ENCODE data around the gene DHRS12.
A peak's percentile ranks its signal among the peaks of the same experiment; 100 is the strongest.

DHRS12 gene, protein sequence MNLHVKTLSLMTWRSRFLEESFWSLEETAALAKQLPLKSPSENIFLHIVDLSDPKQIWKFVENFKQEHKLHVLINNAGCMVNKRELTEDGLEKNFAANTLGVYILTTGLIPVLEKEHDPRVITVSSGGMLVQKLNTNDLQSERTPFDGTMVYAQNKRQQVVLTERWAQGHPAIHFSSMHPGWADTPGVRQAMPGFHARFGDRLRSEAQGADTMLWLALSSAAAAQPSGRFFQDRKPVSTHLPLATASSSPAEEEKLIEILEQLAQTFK

DNA sequence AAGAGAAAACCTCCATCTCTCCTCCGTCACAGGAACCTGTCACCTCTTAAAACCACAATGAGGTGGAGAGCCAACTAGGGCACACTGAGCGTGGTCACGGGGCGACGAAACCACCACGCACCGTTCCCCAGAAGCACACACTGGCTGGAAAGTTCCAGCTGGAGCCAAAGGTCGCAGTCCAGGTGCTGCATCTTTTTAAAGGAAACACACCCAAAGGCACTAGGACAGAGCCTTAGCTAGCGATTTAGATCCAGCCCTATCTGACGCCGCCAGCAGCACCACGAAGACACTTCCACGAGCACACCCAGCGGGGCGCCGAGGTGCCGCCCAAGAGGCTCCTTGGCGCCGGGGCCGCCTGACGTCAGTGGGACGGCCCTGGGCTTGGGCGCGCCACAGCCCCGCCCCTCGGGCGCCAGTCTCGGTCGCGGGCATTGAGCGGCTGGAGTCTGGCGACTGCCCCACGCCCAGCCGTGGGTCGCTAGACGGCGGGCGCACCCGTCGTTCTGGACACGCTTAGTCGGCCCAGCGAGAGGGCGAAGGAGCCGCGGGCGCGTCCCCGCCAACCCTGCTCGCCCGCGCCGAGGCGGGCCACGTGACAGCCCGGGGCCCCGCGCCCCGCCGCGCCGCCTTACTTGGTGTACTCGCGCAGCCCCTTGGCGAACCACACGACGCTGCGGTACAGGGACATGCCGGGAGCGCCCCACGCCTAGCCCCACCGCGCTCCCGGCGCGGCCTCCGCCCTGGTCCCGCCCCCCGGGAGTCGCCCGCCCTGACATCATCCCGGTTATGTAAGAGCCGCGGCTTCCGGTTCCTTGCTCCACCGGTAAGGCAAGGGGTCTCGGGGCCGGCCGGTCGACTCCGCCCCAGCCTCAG lies at the start of gene DHRS12:
DHRS12 (minus strand) TSS at position 742 of the 873 bp plus-strand sequence. CDS start 4,504 bp downstream, outside the sequence.
- peak within 1 kb of the TSS; percentile 95 for H3K27ac ChIP-seq
- TF ChIP-seq, protein P1, sequence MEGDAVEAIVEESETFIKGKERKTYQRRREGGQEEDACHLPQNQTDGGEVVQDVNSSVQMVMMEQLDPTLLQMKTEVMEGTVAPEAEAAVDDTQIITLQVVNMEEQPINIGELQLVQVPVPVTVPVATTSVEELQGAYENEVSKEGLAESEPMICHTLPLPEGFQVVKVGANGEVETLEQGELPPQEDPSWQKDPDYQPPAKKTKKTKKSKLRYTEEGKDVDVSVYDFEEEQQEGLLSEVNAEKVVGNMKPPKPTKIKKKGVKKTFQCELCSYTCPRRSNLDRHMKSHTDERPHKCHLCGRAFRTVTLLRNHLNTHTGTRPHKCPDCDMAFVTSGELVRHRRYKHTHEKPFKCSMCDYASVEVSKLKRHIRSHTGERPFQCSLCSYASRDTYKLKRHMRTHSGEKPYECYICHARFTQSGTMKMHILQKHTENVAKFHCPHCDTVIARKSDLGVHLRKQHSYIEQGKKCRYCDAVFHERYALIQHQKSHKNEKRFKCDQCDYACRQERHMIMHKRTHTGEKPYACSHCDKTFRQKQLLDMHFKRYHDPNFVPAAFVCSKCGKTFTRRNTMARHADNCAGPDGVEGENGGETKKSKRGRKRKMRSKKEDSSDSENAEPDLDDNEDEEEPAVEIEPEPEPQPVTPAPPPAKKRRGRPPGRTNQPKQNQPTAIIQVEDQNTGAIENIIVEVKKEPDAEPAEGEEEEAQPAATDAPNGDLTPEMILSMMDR (conservative IDR thresholded peaks at IDR 0.05), result peak; percentile 14; the same call in 1 of the 2 replicates

DNA sequence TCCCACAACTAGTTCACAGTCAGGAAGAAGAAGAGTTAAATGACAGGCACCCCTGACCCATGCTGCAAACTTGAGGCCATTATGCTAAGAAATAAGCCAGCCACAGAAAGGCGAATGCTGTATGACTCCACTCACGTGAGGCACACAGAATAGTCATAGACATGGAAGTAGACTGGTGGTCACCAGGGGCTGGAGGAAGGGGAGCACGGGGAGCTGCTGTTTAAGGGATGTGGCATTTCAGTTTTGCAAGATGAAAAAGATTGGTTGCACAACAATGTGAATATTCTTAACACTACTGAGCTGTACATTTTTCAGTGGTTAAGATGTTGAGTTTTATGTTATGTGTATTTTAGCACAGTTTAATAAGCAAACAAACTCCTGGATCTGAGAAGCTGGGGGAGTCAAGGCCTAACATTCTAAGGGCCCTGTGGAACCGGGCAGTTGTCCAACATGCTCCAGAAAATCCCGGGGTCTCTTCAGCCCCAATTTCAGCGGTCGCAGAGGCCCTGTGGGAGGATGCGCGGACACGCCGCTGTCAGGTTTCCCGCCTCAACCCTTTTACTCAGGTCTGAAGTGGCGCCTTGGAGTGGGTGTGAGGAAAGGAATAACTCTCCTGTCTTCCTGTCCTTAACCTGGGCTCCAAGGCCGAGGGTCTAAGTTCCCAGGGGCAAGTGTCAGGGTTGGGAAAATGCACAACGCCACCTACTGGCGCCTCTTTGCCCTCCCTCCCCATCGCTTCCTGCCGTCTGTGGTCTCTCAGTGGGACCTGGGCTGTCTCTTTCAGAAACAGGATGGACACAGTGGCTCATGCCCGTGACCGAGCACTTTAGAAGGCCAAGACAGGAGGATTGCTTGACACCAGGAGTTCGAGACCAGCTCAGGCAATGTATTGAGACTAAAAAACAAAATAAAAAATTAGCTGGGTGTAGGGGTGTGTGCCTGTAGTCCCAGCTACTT lies 45.5 kb upstream of the DHRS12 start:
- TF ChIP-seq, protein P1 (conservative IDR thresholded peaks at IDR 0.05), result peak; percentile 66
- no peak overlapping the region for H3K27ac ChIP-seq

DNA sequence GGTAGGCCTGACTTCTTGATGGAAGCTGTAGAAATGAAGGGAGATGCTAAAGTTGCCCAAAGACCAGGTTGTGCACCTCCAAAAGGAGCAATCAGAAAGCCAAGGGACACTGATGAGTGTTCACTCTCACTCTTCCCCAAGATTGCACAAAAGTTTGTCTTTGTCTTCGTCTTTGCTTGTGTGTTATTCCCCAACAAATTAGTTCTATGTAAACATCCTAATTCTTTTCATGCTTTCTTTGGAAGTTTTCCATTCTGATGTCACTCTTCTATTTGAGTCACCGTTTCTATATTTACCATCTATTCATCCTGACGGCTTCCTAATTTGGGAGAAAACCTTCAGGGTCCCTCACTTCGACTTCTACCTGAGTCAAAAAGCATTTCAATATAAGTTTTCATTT lies 44.7 kb upstream of the DHRS12 start:
- TF ChIP-seq, protein P1 (conservative IDR thresholded peaks at IDR 0.05), result no peak
- no peak overlapping the region for H3K27ac ChIP-seq

DNA sequence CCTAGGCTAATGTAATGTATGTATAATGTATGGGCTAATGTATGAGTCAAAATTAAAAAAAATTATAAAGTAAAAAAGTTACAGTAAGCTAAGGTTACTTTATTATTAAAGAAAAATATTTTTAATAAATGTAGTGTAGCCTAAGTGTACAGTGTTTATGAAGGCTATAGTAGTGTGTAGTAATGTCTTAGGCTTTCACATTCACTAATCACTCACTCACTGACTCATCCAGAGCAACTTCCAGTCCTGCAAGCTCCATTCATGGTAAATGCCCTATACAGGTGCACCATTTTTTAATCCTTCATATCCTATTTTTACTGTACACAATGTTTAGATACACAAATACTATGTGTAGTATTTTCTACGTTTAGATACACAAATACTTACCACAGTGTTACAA lies 42.8 kb upstream of the DHRS12 start:
- TF ChIP-seq, protein P1 (conservative IDR thresholded peaks at IDR 0.05), result no peak
- H3K27ac ChIP-seq, result no peak overlapping the region

DNA sequence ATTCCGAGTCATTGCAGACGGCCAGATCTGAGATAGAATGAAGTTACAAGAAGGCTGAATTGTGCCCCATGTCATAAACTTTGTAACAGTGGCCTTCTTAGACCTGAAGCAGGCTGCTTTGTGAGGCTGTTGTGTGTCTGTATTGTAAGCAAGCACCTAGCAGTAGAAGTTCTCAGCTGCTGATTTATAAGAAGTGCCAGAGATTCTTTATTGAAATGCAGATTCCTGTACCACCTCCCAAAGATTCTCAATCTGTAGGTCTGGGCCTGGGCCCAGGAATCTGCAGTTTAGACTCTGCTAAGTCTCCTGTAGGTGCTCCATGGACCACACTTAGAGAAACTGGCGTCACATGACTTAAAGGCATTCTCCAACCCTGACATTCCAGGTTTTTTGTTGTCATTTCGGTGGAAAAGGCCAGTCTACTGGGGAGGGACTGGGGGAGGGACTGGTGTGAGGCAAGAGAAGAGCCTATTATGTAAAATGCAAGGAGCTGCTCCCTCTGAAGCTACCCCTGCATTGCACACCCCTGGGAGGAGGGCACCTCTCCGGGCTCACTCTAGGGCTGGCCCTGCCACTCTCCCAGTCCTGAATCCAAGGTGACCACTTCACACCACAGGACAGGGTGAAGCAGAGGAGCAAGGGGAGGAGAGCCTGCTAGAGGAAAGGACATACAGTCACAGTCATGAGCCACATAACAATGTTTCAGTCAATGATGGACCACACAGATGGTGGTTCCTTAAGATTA lies 41.8 kb upstream of the DHRS12 start:
- TF ChIP-seq, protein P1 (conservative IDR thresholded peaks at IDR 0.05), result no peak
- no peak overlapping the region for H3K27ac ChIP-seq

DNA sequence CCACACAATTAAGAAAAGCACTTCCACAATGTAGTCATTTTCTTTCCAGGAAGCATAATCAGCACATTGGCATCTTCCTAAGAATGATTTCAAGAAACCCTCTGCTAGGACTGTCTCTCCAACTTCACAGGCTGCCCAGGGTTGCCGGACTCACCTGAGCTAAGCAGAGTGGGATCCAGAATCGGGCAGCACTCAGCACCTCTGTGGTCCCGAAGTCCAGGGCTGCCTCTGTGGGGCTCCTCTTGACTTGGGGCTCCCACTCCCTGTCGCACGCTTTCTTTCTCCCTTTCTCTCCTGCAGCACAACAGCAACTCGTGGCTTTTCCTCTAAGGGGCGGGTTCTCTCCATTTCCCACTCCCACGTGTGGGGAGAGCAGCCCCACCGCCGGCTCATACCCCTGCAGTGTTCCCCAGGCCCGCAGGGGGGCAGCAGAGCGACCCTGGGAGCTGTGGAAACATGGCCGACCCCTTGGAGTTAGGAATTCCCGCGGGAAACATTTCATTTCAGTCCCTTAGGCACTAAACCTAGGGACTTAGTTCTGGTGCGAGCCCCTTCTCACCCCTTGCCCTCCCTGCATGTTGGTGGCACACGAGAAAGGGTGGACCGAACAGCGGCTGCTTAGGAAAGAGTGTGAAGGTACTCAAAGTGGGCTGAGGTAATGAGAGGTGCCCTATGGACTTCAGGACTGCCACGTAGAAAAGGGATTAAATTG lies 41.1 kb upstream of the DHRS12 start, which contains the start of gene TMEM272:
TMEM272 (minus strand) TSS at position 316 of the 712 bp plus-strand sequence. CDS start 6,647 bp downstream, outside the sequence.
- TF ChIP-seq, protein P1 (conservative IDR thresholded peaks at IDR 0.05), result peak; percentile 82
- H3K27ac ChIP-seq, result no peak within 1 kb of the TSS

All from VCaP (cell line).